T-helper 2 cell treated with Interferon-gamma antibody and Interleukin-4, amounts not matched to agents 100 ng/mL and 5 ng/mL, for 36 hours (primary cell): ENCODE data around the gene WDHD1. TPM values are rescaled to one million over a fixed set of nuclear protein-coding genes. Genes with fewer than 3 reads are reported as not detected.
"Not testable (repeated sequence)": the region's sequence is repeated elsewhere in the genome, so short reads cannot be mapped to it uniquely, and the experiment has no call there.

Experiments used
- intact Hi-C: fragments of 100-400 bp; cut with micrococcal nuclease; formaldehyde crosslinking; loops from one replicate; pipeline ENCODE4 v1.15.1; 2023
- total RNA-seq: library from RNA; stranded (reverse); gene quantifications from 2 replicates; pipeline ENCODE4 v1.2.3, GENCODE V29; 2022

The WDHD1 gene, protein sequence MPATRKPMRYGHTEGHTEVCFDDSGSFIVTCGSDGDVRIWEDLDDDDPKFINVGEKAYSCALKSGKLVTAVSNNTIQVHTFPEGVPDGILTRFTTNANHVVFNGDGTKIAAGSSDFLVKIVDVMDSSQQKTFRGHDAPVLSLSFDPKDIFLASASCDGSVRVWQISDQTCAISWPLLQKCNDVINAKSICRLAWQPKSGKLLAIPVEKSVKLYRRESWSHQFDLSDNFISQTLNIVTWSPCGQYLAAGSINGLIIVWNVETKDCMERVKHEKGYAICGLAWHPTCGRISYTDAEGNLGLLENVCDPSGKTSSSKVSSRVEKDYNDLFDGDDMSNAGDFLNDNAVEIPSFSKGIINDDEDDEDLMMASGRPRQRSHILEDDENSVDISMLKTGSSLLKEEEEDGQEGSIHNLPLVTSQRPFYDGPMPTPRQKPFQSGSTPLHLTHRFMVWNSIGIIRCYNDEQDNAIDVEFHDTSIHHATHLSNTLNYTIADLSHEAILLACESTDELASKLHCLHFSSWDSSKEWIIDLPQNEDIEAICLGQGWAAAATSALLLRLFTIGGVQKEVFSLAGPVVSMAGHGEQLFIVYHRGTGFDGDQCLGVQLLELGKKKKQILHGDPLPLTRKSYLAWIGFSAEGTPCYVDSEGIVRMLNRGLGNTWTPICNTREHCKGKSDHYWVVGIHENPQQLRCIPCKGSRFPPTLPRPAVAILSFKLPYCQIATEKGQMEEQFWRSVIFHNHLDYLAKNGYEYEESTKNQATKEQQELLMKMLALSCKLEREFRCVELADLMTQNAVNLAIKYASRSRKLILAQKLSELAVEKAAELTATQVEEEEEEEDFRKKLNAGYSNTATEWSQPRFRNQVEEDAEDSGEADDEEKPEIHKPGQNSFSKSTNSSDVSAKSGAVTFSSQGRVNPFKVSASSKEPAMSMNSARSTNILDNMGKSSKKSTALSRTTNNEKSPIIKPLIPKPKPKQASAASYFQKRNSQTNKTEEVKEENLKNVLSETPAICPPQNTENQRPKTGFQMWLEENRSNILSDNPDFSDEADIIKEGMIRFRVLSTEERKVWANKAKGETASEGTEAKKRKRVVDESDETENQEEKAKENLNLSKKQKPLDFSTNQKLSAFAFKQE
- total RNA-seq, result 42.6 and 43.2 TPM in 2 replicates

DNA sequence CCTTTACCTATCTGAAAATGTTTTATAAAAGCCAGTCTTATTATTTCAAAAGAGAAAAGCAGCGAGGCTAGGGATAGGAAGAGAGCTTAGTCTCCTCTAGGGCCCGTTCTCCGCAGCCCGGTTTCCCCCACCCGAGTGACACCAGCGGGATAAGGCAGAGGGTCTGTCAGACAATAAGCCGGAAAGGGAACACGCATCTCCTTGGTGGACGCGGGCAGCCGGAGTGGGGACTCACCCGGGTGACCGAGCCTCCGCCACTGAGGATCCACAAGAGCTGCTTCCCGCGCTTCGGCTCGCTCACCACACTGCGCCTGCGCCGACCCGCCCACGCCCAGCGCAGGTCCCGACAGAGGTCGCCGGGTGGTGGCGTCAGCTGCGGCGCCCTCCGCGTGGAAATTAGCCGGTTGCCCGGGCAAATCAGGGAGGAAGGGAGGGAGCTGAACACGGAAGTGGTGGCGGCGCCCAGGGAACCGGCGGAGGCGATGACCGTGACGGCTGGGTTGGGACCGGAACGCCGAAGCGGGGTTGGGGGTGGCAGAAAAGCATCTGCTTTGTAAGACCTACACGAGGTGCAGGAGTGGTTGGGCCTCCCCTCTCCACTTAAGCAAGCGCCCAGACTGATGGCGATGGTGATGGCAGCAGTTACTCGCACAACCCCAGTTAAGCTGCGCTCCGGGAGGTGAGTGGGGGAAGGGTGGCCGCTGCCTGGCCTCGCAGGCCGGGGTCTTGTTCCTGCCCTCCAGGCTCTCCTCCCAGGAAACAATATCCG is at the start of gene WDHD1, which contains the start of gene SOCS4:
Gene WDHD1 (minus strand): TSS at position 307 of the 769 bp plus-strand sequence. CDS start 312 bp downstream, outside the sequence.
Gene SOCS4 (plus strand): TSS at position 444 of the 769 bp plus-strand sequence. CDS start 15,806 bp downstream, outside the sequence.
- intact Hi-C loops, result loop anchor here (1.0 to 5.0 kb wide), 4 partner anchors 24 to 540 kb away; partner anchors contain the start of genes FBXO34, GCH1, GMFB and MAPK1IP1L

- intact Hi-C loops, result no loop called here
These were observed 48.8 kb upstream of the WDHD1 start for GRCh38 chr14:55075628-55076175.

DNA sequence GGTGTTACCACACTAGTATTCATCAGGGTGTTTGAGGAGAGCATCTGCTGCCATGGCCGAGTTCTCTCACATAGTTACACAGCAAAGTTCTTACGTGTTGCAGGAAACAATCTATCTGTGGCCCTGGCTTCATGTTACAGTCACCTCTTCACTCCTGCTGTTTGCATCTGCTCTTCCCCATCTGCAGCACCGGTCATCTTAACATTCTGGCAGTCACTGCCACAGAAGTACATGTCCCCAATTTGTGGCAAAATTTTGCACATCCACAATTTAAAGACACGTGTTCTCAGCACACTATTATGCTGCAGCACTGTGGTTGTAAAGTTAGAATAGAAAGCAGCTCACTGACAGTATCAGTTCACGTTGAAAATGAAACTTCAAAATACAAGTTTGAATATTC is 47.8 kb upstream of the WDHD1 start:
- intact Hi-C loops, result no loop called here

GRCh38 chr14:55073856-55074255 is 47.0 kb upstream of the WDHD1 start:
- intact Hi-C loops, result no loop called here

DNA sequence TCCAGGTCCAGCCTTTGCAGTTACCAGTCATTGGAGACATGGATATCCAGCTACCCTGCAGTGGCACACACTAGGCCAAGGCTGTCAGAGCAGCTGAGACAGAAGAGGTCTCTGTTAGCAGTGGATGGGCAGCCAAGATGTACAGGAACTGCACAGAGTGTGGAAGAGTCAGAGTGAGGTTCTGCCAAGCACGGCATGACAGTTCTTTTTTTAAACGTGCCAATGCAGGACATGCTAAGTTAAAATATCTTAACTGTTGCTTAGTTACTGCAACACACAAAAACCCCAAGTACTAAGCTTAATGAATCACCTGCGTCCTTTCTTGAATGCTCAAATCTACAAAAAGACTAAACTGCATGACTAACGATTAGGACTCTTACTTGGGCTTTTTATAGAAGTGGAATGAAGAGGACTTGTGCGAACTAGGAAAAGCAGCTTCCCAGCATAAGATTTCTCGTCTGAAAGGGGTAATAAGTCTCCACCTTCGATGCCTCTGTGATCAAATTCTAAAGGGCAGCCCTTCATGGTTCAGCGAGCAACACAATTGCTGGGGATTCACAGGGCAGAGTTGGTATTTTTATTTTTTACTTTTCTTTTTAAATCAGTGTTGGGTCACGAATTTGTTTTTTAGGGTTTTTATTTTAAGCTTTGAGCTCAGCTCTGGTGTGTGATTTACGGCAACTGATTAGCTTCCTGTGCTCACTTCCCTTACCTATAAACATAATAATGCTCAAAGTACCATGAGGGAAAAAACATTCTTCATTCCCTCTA is 45.2 kb upstream of the WDHD1 start:
- intact Hi-C loops, result no loop called here

DNA sequence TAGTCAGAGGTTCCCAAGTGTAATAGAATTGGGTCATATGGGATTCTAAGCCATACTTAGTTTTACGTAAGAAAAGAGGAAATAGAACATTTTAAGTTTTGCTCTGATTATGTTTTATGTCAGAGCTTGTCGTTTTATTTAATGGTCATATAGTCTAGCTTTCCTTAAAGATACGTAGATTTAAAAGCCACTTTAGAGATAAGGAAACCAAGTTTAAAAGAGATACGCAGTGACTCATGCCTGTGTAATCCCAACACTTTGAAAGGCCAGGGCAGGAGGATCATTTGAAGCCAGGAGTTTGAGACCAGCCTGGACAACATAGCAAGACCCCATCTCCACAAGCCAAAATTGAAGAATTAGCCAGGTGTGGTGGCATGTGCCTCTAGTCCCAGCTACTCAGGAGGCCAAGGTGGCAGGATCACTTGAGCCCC is 44.1 kb upstream of the WDHD1 start:
- intact Hi-C loops, result no loop called here

- intact Hi-C loops, result no loop called here
These were observed 39.3 kb upstream of the WDHD1 start for GRCh38 chr14:55066223-55066622.

DNA sequence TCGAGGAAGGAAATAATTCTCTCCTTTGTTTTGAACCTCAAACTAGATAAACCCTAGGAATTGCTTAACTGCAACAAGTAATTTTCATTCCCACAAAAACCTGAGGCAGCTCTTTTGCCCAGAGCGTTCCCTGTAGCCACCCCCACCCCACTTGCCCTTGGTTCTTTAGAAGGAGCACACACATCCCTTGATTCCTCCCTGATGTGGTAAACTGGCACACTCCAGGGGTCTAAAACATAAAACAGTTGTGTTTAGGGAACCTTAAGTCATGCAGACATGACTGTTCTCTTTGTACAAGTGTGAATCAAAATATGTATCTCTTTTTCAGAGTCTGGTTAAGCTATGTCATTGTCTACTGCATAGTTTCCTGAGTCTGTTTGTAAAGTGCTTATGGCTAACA is 38.5 kb upstream of the WDHD1 start:
- intact Hi-C loops, result no loop called here

DNA sequence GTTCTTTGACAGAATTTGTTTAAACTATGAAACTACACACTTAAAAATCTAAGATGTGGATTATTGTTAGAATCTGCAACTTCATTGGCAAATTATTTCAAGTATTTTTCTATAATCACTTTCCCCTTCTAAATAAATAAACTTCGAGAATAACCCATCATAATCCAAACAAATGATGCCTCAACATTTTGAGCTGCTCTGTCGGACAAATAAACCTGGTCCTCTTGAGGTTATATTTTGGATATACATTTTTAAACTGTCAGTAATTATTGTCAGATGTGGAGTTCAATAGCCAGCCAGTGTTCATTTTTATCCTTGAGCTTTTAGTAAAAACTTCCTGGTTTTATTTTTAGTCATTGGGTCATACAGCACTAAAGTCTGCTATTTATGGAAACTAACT is 38.0 kb upstream of the WDHD1 start:
- intact Hi-C loops, result not testable (repeated sequence)

DNA sequence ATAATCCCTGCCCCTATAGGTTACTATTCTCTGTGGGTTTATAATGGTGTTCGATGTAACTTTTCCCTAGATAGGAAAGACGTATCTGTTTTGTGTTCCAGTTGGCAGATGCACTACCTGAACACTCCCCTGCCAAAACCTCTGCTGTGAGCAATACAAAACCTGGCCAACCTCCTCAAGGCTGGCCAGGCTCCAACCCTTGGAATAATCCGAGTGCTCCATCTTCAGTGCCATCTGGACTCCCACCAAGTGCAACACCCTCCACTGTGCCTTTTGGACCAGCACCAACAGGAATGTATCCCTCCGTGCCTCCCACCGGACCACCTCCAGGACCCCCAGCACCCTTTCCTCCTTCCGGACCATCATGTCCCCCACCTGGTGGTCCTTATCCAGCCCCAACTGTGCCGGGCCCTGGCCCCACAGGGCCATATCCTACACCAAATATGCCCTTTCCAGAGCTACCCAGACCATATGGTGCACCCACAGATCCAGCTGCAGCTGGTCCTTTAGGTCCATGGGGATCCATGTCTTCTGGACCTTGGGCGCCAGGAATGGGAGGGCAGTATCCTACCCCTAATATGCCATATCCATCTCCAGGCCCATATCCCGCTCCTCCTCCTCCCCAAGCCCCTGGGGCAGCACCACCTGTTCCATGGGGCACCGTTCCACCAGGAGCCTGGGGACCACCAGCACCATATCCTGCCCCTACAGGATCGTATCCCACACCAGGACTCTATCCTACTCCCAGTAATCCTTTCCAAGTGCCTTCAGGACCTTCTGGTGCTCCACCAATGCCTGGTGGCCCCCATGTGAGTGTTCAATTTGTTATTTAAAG is 35.8 kb upstream of the WDHD1 start:
- intact Hi-C loops, result no loop called here

- intact Hi-C loops, result loop anchor here (10.0 kb wide), 2 partner anchors 275 to 495 kb away; partner anchors contain the start of gene SAMD4A
These were observed 32.4 kb upstream of the WDHD1 start for GRCh38 chr14:55059333-55059732.

GRCh38 chr14:55057919-55058318 is 31.0 kb upstream of the WDHD1 start:
- intact Hi-C loops, result loop anchor here (10.0 kb wide), 2 partner anchors 277 to 493 kb away; partner anchors contain the start of gene SAMD4A

GRCh38 chr14:55054098-55054497 is 27.2 kb upstream of the WDHD1 start:
- intact Hi-C loops, result loop anchor here (10.0 kb wide), 2 partner anchors 281 to 489 kb away; partner anchors contain the start of gene SAMD4A

- intact Hi-C loops, result loop anchor here (2.0 to 10.0 kb wide), 3 partner anchors 75 to 489 kb away; partner anchors contain the start of genes LGALS3 and SAMD4A
These were observed 26.6 kb upstream of the WDHD1 start for GRCh38 chr14:55053500-55053899.

DNA sequence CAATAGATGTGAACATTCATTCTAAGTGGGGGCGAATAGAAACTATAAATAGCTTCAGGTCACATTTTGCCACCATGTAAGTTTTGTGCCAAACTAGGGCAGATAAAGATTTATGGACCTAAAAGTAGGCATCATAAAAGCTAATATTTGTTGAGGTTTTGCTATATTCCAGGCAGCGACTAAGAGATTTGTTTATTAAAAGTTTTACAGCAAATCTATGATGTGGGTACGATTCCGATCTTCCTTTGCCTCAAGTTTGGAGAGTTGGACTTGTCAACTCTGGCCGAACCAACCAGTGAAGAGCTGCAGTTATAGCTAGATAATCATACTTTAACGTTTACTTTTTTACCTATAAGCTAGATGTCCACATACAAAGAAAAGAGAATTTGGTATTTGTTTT is 26.1 kb upstream of the WDHD1 start:
- intact Hi-C loops, result loop anchor here (2.0 to 10.0 kb wide), 3 partner anchors 76 to 488 kb away; partner anchors contain the start of genes LGALS3 and SAMD4A

DNA sequence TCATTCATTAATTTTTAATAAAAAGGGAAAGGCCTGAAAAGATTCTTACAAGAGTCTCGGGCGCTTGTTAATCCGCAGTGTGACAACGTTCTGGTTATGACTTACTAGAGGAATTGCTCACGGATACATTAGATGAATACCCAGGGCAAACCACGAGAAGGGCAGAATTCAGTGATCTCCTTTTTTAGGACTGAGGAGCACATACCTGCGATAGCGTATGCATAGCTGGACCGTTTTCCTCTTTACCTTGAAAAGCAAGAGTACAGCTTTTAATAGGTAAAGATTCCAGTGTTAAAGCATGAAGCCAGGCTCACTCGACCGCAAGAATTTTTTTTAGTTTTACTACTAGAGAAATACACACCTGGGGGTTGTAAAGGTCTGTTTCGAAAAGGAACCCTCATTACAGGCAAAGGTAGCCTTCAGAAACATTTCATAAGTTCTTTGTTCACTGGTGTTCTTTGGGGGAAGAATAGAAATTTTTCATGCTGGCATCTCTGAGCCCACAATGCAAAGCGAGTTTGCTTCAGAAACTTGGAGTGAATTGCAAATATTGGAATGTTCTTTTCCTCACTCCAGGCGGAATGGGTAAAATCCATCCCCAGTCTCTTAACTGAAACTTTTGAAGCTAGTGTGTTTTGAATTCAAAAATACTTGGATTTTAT is 25.5 kb upstream of the WDHD1 start:
- intact Hi-C loops, result loop anchor here (2.0 to 10.0 kb wide), 3 partner anchors 76 to 488 kb away; partner anchors contain the start of genes LGALS3 and SAMD4A
